Activated CD4-positive, alpha-beta T cell treated with anti-CD3 and anti-CD28 coated beads, Interleukin-2, amount 10 ng/mL, durations not matched to agents 7 days and 5 days (primary cell): Measurements from ENCODE around the gene DNASE1L3. TPM values are rescaled to one million over a fixed set of nuclear protein-coding genes. Genes with fewer than 3 reads are reported as not detected.

ENCODE experiments used
- CTCF ChIA-PET: fragments of 350-600 bp; sonication (Branson Sonifier 250); formaldehyde crosslinking; loops from one replicate; lab custom pipeline; 2021; ENCODE audit warnings: antibody characterized with exemption; lab: Charles Lee
- POLR2A ChIA-PET: fragments of 350-600 bp; sonication (Branson Sonifier 250); formaldehyde crosslinking; loops from one replicate; lab custom pipeline; 2021; ENCODE audit warnings: antibody characterized with exemption; lab: Charles Lee
- DNase-seq: peaks from one replicate; pipeline ENCODE4 v3.0.0-alpha.2; 2020
- H3K27ac Mint-ChIP-seq: one replicate; pipeline ENCODE4 v1.8.0; 2021; ENCODE audit warnings: mild to moderate bottlenecking, moderate library complexity, mixed read lengths
- H3K27me3 Mint-ChIP-seq: one replicate; pipeline ENCODE4 v1.8.0; 2021; ENCODE audit warnings: mixed read lengths
- H3K36me3 Mint-ChIP-seq: one replicate; pipeline ENCODE4 v1.8.0; 2021; ENCODE audit warnings: low read depth, mixed read lengths
- H3K4me1 Mint-ChIP-seq: one replicate; pipeline ENCODE4 v1.8.0; 2021; ENCODE audit warnings: mixed read lengths
- H3K4me3 Mint-ChIP-seq: one replicate; pipeline ENCODE4 v1.8.0; 2021; ENCODE audit warnings: mild to moderate bottlenecking, moderate library complexity, mixed read lengths
- H3K9me3 Mint-ChIP-seq: one replicate; pipeline ENCODE4 v1.8.0; 2021; ENCODE audit warnings: mixed read lengths
- total RNA-seq, 2 experiments: library from RNA; stranded (reverse); gene quantifications; one replicate each; pipeline ENCODE4 v1.2.3, GENCODE V29; 2021

The DNASE1L3 gene
- total RNA-seq, 2 experiments from 2014 or later = not detected

GRCh38 chr3:58191361-58191991 is 19.3 kb downstream of the DNASE1L3 start:
- ChIA-PET CTCF (interaction anchor here (0.6 to 4.2 kb wide), 5 partner anchors 27 to 150 kb away, joined by 3 to 30 read pairs (median 7); partner anchors contain the start of genes HTD2 and RPP14), POLR2A (no interaction called here)
- H3K4me1 Mint-ChIP-seq = peaks cover 1% of the 10 kb centered on the region

GRCh38 chr3:58190882-58191281 is 19.9 kb downstream of the DNASE1L3 start:
- Mint-ChIP-seq H3K36me3 (no peaks in the 10 kb centered on the region), H3K9me3 (no peaks in the 10 kb centered on the region), H3K27me3 (no peaks in the 10 kb centered on the region), H3K27ac (no peak overlapping the region), H3K4me3 (no peak overlapping the region), H3K4me1 (peaks cover 1% of the 10 kb centered on the region)
- DNase-seq = no peak
- ChIA-PET POLR2A (no interaction called here), CTCF (interaction anchor here (0.7 to 4.2 kb wide), 4 partner anchors 10 to 116 kb away, joined by 3 to 30 read pairs (median 16); partner anchors contain the start of genes HTD2 and RPP14)

More at GRCh38 chr3:58191361-58191991, 19.3 kb downstream of the DNASE1L3 start:
- Mint-ChIP-seq H3K27ac (no peak overlapping the region), H3K9me3 (no peaks in the 10 kb centered on the region), H3K36me3 (no peaks in the 10 kb centered on the region), H3K4me3 (no peak overlapping the region), H3K27me3 (no peaks in the 10 kb centered on the region)
- DNase-seq = no peak

- CTCF ChIA-PET = interaction anchor here (1.2 to 4.2 kb wide), 5 partner anchors 10 to 116 kb away, joined by 3 to 30 read pairs (median 26); partner anchors contain the start of genes HTD2 and RPP14
- H3K27ac Mint-ChIP-seq = no peak overlapping the region
- H3K36me3 Mint-ChIP-seq = no peaks in the 10 kb centered on the region
- no peaks in the 10 kb centered on the region for H3K9me3 Mint-ChIP-seq
- POLR2A ChIA-PET = no interaction called here
- H3K4me3 Mint-ChIP-seq = no peak overlapping the region
- no peak for DNase-seq
- H3K4me1 Mint-ChIP-seq = peaks cover 1% of the 10 kb centered on the region
- H3K27me3 Mint-ChIP-seq = no peaks in the 10 kb centered on the region
These were observed 20.5 kb downstream of the DNASE1L3 start for GRCh38 chr3:58190291-58190690.

GRCh38 chr3:58189691-58190090 is 21.1 kb downstream of the DNASE1L3 start:
- Mint-ChIP-seq H3K27me3 (no peaks in the 10 kb centered on the region), H3K36me3 (no peaks in the 10 kb centered on the region), H3K9me3 (no peaks in the 10 kb centered on the region), H3K27ac (no peak overlapping the region), H3K4me3 (no peak overlapping the region), H3K4me1 (peaks cover 1% of the 10 kb centered on the region)
- CTCF ChIA-PET = interaction anchor here (0.6 to 4.2 kb wide), 7 partner anchors 11 to 144 kb away, joined by 3 to 30 read pairs (median 9); partner anchors contain the start of genes HTD2 and RPP14
- POLR2A ChIA-PET = no interaction called here
- no peak for DNase-seq

- peaks cover 1% of the 10 kb centered on the region for H3K4me1 Mint-ChIP-seq
- H3K9me3 Mint-ChIP-seq = no peaks in the 10 kb centered on the region
- no peak for DNase-seq
- H3K4me3 Mint-ChIP-seq = no peak overlapping the region
- H3K27ac Mint-ChIP-seq = no peak overlapping the region
- no peaks in the 10 kb centered on the region for H3K36me3 Mint-ChIP-seq
- ChIA-PET CTCF (interaction anchor here (0.7 to 4.2 kb wide), 8 partner anchors 8 to 145 kb away, joined by 3 to 30 read pairs (median 10); partner anchors contain the start of genes HTD2, PXK and RPP14), POLR2A (no interaction called here)
- H3K27me3 Mint-ChIP-seq = no peaks in the 10 kb centered on the region
These were observed 21.8 kb downstream of the DNASE1L3 start for GRCh38 chr3:58188921-58189451.

GRCh38 chr3:58188173-58188564 is 22.6 kb downstream of the DNASE1L3 start:
- ChIA-PET CTCF (interaction anchor here (0.5 to 4.2 kb wide), 23 partner anchors 9 to 346 kb away, joined by 3 to 30 read pairs (median 4); partner anchors contain the start of genes HTD2, PXK and RPP14), POLR2A (interaction anchor here (0.6 kb wide), 1 partner anchor 122 kb away, joined by 7 read pairs; no protein-coding TSS in a partner anchor)
- no peaks in the 10 kb centered on the region for H3K27me3 Mint-ChIP-seq
- peaks cover 1% of the 10 kb centered on the region for H3K4me1 Mint-ChIP-seq
- H3K9me3 Mint-ChIP-seq = no peaks in the 10 kb centered on the region
- H3K4me3 Mint-ChIP-seq = no peak overlapping the region
- DNase-seq = no peak
- no peak overlapping the region for H3K27ac Mint-ChIP-seq
- H3K36me3 Mint-ChIP-seq = no peaks in the 10 kb centered on the region

- Mint-ChIP-seq H3K9me3 (no peaks in the 10 kb centered on the region), H3K27ac (no peak overlapping the region), H3K36me3 (no peaks in the 10 kb centered on the region), H3K4me1 (peaks cover 1% of the 10 kb centered on the region), H3K4me3 (no peak overlapping the region), H3K27me3 (peaks cover 4% of the 10 kb centered on the region)
- CTCF ChIA-PET = interaction anchor here (1.1 to 1.7 kb wide), 4 partner anchors 30 to 121 kb away, joined by 3 to 5 read pairs (median 3); partner anchors contain the start of genes HTD2 and RPP14
- POLR2A ChIA-PET = no interaction called here
- DNase-seq = no peak
These were observed 25.8 kb downstream of the DNASE1L3 start for GRCh38 chr3:58184982-58185360.

GRCh38 chr3:58184309-58184981 is 26.3 kb downstream of the DNASE1L3 start:
- Mint-ChIP-seq H3K4me1 (peaks cover 1% of the 10 kb centered on the region), H3K9me3 (no peaks in the 10 kb centered on the region)

GRCh38 chr3:58183891-58184290 is 26.9 kb downstream of the DNASE1L3 start:
- Mint-ChIP-seq H3K4me3 (no peak overlapping the region), H3K27me3 (peaks cover 4% of the 10 kb centered on the region), H3K9me3 (no peaks in the 10 kb centered on the region), H3K4me1 (peaks cover 3% of the 10 kb centered on the region), H3K27ac (no peak overlapping the region), H3K36me3 (no peaks in the 10 kb centered on the region)
- DNase-seq = no peak
- ChIA-PET CTCF (interaction anchor here (0.6 to 1.6 kb wide), 5 partner anchors 17 to 175 kb away, joined by 3 to 7 read pairs (median 4); partner anchors contain the start of genes FLNB, HTD2 and RPP14), POLR2A (no interaction called here)

More at GRCh38 chr3:58184309-58184981, 26.3 kb downstream of the DNASE1L3 start:
- ChIA-PET POLR2A (no interaction called here), CTCF (interaction anchor here (0.6 to 1.4 kb wide), 4 partner anchors 18 to 121 kb away, joined by 3 to 7 read pairs (median 4); partner anchors contain the start of genes HTD2 and RPP14)
- Mint-ChIP-seq H3K27me3 (peaks cover 4% of the 10 kb centered on the region), H3K4me3 (no peak overlapping the region), H3K36me3 (no peaks in the 10 kb centered on the region), H3K27ac (no peak overlapping the region)
- no peak for DNase-seq

- Mint-ChIP-seq H3K4me1 (peaks cover 10% of the 10 kb centered on the region), H3K27ac (no peak overlapping the region), H3K9me3 (no peaks in the 10 kb centered on the region), H3K27me3 (peaks cover 4% of the 10 kb centered on the region), H3K4me3 (no peak overlapping the region), H3K36me3 (no peaks in the 10 kb centered on the region)
- CTCF ChIA-PET = interaction anchor here (1.2 to 1.6 kb wide), 2 partner anchors 35 to 175 kb away, joined by 3 to 4 read pairs; partner anchors contain the start of gene FLNB
- no peak for DNase-seq
- POLR2A ChIA-PET = no interaction called here
These were observed 27.6 kb downstream of the DNASE1L3 start for GRCh38 chr3:58183221-58183620.

- H3K36me3 Mint-ChIP-seq = no peaks in the 10 kb centered on the region
- peaks cover 4% of the 10 kb centered on the region for H3K27me3 Mint-ChIP-seq
- ChIA-PET POLR2A (no interaction called here), CTCF (interaction anchor here (1.5 to 1.9 kb wide), 2 partner anchors 26 to 36 kb away, joined by 3 to 5 read pairs; no protein-coding TSS in a partner anchor)
- H3K27ac Mint-ChIP-seq = no peak overlapping the region
- DNase-seq = no peak
- no peak overlapping the region for H3K4me3 Mint-ChIP-seq
- no peaks in the 10 kb centered on the region for H3K9me3 Mint-ChIP-seq
- H3K4me1 Mint-ChIP-seq = peaks cover 20% of the 10 kb centered on the region
These were observed 29.7 kb downstream of the DNASE1L3 start for GRCh38 chr3:58180940-58181587.
